Stimulated activated CD4-positive, alpha-beta T cell treated with anti-CD3 and anti-CD28 coated beads, TNF-alpha, amount 100 ng/mL, for 1 hour (primary cell): ENCODE measurements around the gene TM9SF2.
A peak's percentile ranks its signal among the peaks of the same experiment; 100 is the strongest.
"Not testable (repeated sequence)": the region's sequence is repeated elsewhere in the genome, so short reads cannot be mapped to it uniquely, and the experiment has no call there.

ENCODE experiments used
- DNase-seq, 3 donors: peaks; one replicate each; pipeline ENCODE4 v3.0.0-alpha.2; 2020; ENCODE audit warnings: low read depth in 3 of 3, low spot score in 1 of 3

Gene TM9SF2, protein sequence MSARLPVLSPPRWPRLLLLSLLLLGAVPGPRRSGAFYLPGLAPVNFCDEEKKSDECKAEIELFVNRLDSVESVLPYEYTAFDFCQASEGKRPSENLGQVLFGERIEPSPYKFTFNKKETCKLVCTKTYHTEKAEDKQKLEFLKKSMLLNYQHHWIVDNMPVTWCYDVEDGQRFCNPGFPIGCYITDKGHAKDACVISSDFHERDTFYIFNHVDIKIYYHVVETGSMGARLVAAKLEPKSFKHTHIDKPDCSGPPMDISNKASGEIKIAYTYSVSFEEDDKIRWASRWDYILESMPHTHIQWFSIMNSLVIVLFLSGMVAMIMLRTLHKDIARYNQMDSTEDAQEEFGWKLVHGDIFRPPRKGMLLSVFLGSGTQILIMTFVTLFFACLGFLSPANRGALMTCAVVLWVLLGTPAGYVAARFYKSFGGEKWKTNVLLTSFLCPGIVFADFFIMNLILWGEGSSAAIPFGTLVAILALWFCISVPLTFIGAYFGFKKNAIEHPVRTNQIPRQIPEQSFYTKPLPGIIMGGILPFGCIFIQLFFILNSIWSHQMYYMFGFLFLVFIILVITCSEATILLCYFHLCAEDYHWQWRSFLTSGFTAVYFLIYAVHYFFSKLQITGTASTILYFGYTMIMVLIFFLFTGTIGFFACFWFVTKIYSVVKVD

GRCh38 chr13:99501184-99501847 lies at the start of gene TM9SF2:
Gene TM9SF2, plus strand, starts transcription at chr13:99501472. Its CDS starts 135 bp downstream, at chr13:99501607.
- DNase-seq, result peak; percentile 91 to 95 (median 91)

GRCh38 chr13:99454518-99455183 lies 46.6 kb upstream of the TM9SF2 start:
- no peak for DNase-seq

DNA sequence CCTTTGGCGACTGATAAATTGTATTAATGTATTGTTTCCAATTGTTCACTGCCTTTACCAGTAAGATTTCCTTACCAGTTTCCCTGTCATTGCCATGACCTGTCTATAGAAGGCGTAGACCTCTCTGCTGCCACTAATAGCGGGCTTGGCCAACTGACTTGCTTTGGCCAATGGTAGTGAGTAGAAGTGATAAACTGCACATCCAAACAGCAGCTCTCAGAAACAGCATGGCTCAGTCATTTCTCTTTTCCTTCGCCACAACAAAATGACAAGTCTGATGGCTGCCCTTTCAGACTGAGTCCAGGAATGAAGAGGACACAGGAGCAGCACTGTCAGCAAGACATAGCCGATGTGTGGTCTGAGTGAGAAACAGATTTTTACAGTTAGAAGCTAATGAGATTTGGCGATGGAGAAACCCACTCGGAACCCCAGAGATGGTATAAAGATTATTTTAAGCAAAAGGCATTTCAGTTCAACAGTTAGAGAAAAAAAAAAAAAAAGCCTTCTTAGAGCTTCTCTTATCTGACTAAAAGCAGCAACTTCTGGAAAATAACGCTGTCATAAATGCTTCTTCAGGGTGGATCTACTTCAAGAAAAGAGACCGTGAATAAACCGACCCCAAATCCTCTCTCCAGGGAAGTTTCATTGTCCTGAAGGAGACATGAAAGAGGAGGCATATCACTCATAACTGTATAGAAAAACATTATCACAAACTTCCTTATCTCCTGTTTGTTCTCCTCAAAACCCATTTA lies 42.0 kb upstream of the TM9SF2 start:
- DNase-seq, result no peak

- DNase-seq, result not testable (repeated sequence)
Measured at GRCh38 chr13:99460802-99461201, 40.5 kb upstream of the TM9SF2 start.

DNA sequence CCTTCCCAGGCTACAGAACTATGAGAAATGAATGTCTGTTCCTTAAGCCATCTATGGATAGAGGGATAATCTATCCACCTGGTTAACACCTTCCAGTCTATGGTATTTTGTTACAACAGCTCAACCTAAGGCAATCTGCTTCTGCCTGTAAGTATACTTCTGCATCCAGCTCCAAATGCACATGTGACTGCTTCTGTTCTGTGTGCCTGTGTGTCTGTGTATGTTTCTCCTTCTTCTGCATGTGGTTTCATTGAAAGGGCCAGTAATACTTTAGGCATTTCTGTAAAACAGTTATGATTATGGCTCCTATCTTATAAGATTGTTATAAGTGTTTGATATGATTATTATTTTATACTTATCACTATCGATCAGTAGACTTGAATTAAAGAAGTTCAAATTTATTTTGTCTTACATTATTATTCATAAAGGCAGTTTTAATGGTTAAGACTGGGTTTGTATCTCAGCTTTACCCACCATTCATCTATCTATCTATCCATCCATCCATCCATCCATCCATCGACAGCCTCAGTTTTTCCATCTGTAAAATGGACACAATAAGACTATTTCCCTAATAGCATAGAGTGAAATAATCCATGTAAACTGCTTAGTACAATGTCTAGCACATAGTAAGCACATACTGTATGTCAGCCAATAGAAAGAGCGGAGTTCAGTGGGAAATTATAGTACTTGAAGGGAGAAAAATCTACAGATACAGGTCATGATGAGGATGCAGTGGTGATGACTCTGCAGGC lies 37.5 kb upstream of the TM9SF2 start:
- DNase-seq, result no peak

GRCh38 chr13:99464441-99464949 lies 36.8 kb upstream of the TM9SF2 start:
- DNase-seq, result no peak

GRCh38 chr13:99465454-99465853 lies 35.8 kb upstream of the TM9SF2 start:
- no peak for DNase-seq

DNA sequence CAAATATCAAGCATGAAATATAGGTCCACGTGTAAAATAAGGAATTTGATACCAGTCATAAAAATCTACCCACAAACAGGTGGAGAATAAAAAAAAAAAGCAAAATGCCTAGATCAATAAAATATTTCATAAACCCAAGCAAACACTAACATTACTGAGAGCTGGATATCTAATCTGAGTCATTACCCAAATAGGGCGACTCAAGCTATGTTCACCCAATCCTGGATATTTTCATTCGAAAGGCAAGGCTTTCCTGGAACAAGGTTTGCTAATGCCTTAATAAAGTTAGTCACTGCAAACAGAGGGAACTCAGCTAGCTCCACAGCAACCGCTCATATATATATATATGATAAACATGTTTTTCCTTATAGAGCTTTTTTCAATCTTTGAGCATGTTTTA lies 33.5 kb upstream of the TM9SF2 start:
- no peak for DNase-seq

DNA sequence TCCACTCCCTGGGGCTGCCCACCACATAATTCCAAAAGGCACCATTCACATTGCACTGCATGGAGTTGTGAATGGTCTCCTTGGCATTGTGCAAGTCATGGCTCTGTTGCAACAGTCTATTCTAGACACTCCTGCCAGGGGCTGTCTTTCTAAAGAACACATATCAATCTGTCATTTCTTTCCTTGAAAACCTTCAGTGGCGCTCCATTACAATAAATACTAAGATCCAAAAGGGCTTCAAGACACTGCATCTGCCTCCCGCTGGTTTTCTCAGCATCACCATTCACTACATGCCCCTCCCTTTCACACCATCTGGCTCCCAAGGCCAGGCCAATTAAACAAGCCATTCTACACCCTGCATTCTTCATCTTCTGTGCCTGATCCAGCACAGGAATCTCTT lies 32.2 kb upstream of the TM9SF2 start:
- no peak for DNase-seq

DNA sequence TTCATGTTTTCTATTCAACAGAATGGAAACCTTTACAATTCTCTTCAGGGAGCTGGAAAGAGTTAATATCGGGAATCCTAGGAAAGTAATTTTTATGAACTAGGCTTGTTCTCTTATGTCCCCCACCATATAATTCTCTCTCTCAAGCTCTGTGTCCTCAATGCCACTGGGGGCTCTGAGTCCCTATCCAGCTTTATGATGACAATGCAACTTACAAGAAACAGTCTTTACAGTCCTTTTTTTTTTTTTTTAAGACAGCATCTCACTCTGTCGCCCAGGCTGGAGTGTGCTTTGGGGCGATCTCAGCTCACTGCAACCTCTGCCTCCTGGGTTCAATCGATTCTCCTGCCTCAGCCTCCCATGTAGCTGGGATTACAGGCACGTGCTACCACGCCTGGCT lies 31.2 kb upstream of the TM9SF2 start:
- no peak for DNase-seq

DNA sequence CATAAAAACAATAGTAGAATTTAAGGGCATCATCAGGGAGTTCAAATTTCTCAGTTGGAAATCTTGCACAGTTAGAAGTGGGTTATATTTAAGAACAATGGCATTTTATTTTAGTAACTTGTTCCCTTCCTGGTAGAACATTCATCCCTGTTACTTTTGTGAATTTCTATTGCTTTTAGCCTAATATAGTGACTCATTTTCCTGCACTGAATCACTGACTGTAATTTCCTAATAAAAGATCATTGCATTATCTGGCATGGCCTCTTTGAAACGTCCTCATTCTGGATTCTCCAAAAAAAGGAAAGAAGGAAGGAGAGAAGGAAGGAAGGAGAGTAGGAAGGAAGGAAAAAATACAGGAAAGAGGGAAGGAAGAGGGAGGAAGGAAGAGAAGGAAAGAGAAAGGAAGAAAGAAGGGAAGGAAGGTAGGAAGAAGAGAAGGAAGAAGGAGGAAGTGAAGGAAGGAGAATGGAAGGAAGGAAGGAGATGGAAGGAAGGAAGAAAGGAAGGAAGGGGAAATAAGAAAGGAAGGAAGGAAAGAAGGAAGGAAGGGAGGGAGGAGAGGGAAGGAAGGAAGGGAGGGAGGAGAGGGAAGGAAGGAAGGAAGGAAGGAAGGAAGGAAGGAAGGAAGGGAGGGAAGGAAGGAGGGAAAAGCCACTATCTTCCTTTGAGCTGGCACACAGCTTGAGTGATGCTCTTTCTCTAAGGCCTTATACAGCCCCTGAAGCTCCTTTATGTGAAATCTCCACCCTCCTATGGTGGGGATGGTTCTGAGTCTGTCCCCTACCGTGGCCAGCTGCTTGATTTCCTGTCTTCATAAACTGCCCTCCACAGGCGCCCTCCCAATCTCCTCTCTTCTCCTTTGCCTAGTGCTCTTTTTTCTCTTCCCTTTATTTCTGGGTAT lies 29.8 kb upstream of the TM9SF2 start:
- DNase-seq, result no peak

- no peak for DNase-seq
Measured at GRCh38 chr13:99472122-99472440, 29.2 kb upstream of the TM9SF2 start.

DNA sequence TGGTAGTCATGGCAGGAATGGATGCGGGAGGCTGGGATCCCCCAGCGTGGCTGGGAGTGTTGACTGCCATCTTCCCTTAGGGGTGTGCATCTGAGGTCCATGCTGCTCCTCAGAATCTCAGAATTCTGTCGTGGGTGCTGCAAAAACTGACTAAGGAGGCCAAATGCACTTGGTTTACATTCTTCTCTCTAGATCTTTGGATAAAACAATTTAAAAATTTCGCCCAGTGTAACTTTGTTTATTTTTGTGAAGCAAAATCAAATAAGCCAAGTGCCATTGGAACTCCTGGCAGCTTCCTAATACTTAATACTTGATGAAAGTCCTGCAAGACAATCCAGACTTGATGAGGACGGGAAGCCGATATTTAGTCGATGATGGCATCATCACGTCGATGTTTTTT lies 27.8 kb upstream of the TM9SF2 start:
- no peak for DNase-seq

- no peak for DNase-seq
Measured at GRCh38 chr13:99476648-99477047, 24.6 kb upstream of the TM9SF2 start.

DNA sequence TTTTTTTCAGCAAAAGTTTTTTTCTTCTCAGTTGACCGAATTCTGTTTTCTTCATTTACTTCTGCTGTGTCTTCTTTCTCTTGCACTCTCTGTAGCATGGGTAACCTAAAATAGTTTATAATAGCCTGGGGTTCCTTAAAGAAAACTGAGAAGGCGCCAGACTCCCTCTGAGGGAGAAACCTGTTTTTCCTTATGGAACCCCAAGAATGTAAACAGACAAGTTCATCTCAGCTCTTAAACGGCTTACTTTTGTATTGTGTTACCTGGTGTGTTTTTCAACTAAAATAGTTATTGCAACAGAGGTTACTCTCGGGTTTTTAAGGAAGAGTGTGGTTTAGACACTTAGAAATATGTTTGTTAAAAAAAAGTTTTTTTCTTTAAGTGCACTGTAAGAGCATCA lies 23.8 kb upstream of the TM9SF2 start:
- DNase-seq, result no peak

GRCh38 chr13:99481366-99481765 lies 19.9 kb upstream of the TM9SF2 start:
- DNase-seq, result no peak

DNA sequence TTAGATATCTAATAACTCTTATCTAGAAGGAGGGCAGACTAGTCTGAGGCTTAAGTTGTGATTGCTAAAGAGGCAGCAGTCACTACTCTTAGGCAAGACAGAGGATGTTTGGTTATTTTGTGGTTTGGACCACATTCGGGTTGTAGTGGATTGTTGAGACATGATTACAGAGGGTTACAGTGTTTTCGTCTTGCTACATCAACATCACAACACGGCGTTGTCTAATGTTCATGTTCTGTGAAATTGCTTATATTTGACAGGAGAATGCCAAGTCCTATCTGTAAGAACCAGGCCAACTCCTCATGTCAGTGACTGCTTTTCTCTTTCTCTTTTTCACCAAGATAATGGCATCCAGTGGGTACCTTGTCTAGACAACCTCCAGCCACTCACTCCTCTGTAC lies 16.8 kb upstream of the TM9SF2 start:
- no peak for DNase-seq

DNA sequence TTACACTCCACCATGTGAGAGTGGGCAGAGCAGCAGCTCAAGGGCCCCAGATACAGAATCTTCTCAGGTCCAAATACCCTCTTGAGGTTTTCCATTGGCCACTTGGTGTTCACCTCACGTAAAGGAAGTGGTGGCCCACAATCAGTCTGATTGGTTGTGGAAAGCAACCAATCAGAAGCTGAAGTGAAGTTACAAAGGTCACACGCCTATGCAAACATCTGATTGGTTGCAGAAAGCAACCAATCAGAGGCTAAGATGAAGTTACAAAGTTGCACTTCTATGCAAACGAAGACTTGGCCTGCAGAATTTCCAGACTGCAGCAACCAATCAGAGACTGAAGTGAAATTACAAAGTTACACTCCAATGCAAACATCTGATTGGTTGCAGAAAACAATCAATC lies 14.3 kb upstream of the TM9SF2 start:
- DNase-seq, result no peak

DNA sequence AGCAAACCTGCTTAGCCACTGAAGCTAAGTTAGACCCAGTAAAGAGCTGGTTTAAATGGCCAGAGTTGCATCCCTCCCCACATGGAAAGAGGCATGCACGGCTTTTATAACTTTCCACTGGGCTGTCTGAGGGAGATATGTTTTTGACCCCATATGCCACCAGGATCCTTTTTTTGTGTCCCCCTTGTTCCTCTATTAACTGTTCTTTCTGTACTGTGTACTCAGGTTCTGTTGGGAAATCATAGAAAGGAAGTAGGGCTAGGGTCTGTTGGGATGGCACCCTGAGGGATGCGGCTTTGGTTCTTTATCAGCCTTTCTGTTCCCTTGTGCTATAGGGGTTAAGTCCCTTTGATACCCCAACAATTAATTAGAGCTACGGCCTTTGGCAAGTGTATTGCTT lies 12.2 kb upstream of the TM9SF2 start:
- no peak for DNase-seq
